Measurements from ENCODE around the gene FAM229B. TPM values are rescaled to one million over a fixed set of nuclear protein-coding genes. Genes with fewer than 3 reads are reported as not detected.
A peak's percentile ranks its signal among the peaks of the same experiment; 100 is the strongest.

The FAM229B gene
- total and polyA plus RNA-seq, 2 donors (not counting 3 experiments of a cell fraction or from before 2014, with no cell fraction given), result 9.1 to 10.6 TPM

GRCh38 chr6:112038268-112038667 is 49.1 kb upstream of the FAM229B start:
- Histone ChIP-seq H3K4me1 (ENCODE audit: control insufficient read depth, extremely low read depth, insufficient read depth, low read length) (peaks cover 47% of the 10 kb centered on the region), H3K9me1 (replicated peaks; ENCODE audit: control insufficient read depth, extremely low read depth, insufficient read depth, low read length) (no peaks in the 10 kb centered on the region), H3K27ac (ENCODE audit: insufficient read depth, low read depth, low read length) (peak overlapping the region; percentile 87), H3K4me3 (replicated peaks in 1 of 3; ENCODE audit: insufficient read depth in 1 of 3, low read depth in 1 of 3, low read length in 3 of 3) (no peak overlapping the region), H3K9me3 (replicated peaks; ENCODE audit: control insufficient read depth, insufficient read depth, low read length) (no peaks in the 10 kb centered on the region), H2AFZ (ENCODE audit: low read depth, low read length) (peak overlapping the region; percentile 2), H4K20me1 (replicated peaks; ENCODE audit: control insufficient read depth, extremely low read depth, insufficient read depth, low read length) (no peaks in the 10 kb centered on the region), H3K4me2 (ENCODE audit: insufficient read depth, low read length) (peak overlapping the region; percentile 60), H3K79me2 (ENCODE audit: control insufficient read depth, insufficient read depth, low read length) (no peaks in the 10 kb centered on the region), H3K27me3 (ENCODE audit: control insufficient read depth in 2 of 2, insufficient read depth in 2 of 2, low read length in 2 of 2) (no peaks in the 10 kb centered on the region), H3K36me3 (ENCODE audit: control insufficient read depth in 2 of 2, extremely low read depth in 1 of 2, insufficient read depth in 2 of 2, low read length in 2 of 2) (no peaks in the 10 kb centered on the region), H3K9ac (replicated peaks; ENCODE audit: extremely low read depth, insufficient read depth, low read length) (peak overlapping the region; percentile 53)
- dilution Hi-C loops (cut with MboI; ENCODE audit: extremely low pct_ligation_motif_present, low sequenced_read_pairs) (no loop called here), intact Hi-C loops (cut with micrococcal nuclease) (no loop called here)
- CTCF ChIA-PET, result interaction anchor here (0.8 to 2.0 kb wide), 9 partner anchors 18 to 390 kb away, joined by 3 to 13 read pairs (median 3); no protein-coding TSS in a partner anchor
- FAIRE-seq (no peak), DNase-seq (ENCODE audit: low read depth, low spot score) (no peak)
- POLR2A ChIA-PET, result interaction anchor here (0.7 kb wide), 1 partner anchor 30 kb away, joined by 3 read pairs; no protein-coding TSS in a partner anchor
- TSS peak; percentile 81 for BruUV-seq (replicated peaks)
- TF ChIP-seq POLR2AphosphoS5 (IDR thresholded peaks at IDR 0.05; ENCODE audit: insufficient read depth, low read depth, low read length), result no peak
- TF ChIP-seq POLR2A (IDR thresholded peaks at IDR 0.05; ENCODE audit: low read depth, low read length), result no peak
- TF ChIP-seq JUN (IDR thresholded peaks at IDR 0.05; ENCODE audit: borderline replicate concordance, insufficient read depth, insufficient read length, low read depth), result no peak
- no peak for TF ChIP-seq MYC (IDR thresholded peaks at IDR 0.05; ENCODE audit: low read depth, low read length)
- TF ChIP-seq CTCF (IDR thresholded peaks at IDR 0.05; ENCODE audit: extremely low read depth in 1 of 2, insufficient read depth in 1 of 2, low read depth in 1 of 2, low read length in 2 of 2), result no peak
- no peak for TF ChIP-seq GATA2 (IDR thresholded peaks at IDR 0.05; ENCODE audit: insufficient read depth, insufficient read length, low read depth, low read length)
- no peak for TF ChIP-seq EZH2 (IDR thresholded peaks at IDR 0.05; ENCODE audit: borderline replicate concordance, low read depth, low read length, severe bottlenecking)
- TF ChIP-seq MAX (IDR thresholded peaks at IDR 0.05; ENCODE audit: insufficient read depth, insufficient read length), result no peak
- TF ChIP-seq FOS (IDR thresholded peaks at IDR 0.05; ENCODE audit: borderline replicate concordance, insufficient read depth, low read length), result no peak
